HG02623 (cell line): ENCODE results near the gene ACP1.

ENCODE experiments used
- ATAC-seq: cut with Tn5 transposase; IDR thresholded peaks from one replicate; pipeline ENCODE4 v1.9.1; 2021; ENCODE audit warnings: moderate library complexity; ENCODE audit not compliant: unreplicated experiment

Gene ACP1

GRCh38 chr2:279956-280649, 15.4 kb downstream of the ACP1 start:
- no peak for ATAC-seq

GRCh38 chr2:280650-281110, 15.9 kb downstream of the ACP1 start:
- ATAC-seq, result no peak

GRCh38 chr2:281381-281780, 16.6 kb downstream of the ACP1 start:
- no peak for ATAC-seq

- no peak for ATAC-seq
These were observed 17.9 kb downstream of the ACP1 start for GRCh38 chr2:282371-283263.

GRCh38 chr2:283996-284794, 19.4 kb downstream of the ACP1 start:
- ATAC-seq, result no peak

DNA sequence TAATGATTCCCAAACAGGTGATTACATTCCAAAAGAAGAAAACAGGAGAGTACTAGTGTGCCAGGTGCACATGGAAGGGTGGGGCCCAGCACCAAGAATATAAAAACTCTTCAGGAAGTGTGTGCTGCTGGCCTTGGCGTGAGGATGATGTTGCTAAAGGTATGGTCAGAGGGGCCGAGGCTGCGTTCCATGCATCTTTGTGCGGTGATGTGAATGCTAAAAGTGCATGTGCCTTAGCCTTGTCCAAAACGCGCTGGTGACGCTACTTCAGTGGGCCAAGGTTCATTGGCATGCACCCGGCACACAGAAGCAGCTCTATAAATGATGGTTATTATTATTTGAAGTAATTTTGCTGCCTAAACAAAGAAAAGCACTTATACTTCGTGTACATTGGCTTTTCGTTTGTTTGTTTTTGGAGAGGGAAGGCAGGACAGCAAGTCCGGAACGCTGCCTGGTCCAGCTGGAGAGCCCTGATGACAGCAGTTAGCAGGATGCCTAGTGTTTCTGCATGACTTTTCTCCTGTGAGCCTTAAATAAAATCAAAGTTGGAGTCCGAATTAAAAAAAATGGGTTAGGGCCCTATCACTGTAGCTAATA, 20.2 kb downstream of the ACP1 start:
- no peak for ATAC-seq

DNA sequence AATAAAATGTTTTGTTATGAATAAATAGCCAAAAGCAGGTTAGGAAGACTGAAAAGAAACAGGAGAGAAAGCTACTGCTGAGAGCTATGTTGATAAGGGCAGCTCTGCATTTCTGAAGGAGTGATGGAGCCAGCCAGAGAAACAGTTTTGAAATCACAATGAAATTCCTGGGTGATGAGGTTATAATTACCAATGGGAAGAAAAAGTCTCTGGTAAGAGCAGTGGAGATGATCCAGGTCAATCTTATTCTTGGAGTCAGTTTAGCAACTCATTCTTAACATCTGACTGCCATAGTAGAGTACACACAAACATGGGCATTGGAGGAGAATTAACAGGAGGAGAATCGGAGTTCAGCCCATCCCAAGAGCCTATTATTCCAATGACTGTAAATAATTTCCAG, 20.8 kb downstream of the ACP1 start:
- no peak for ATAC-seq

GRCh38 chr2:286035-286434, 21.3 kb downstream of the ACP1 start:
- ATAC-seq, result no peak

GRCh38 chr2:286774-287392, 22.1 kb downstream of the ACP1 start:
- ATAC-seq, result no peak

- no peak for ATAC-seq
These were observed 22.7 kb downstream of the ACP1 start for GRCh38 chr2:287471-287885.

DNA sequence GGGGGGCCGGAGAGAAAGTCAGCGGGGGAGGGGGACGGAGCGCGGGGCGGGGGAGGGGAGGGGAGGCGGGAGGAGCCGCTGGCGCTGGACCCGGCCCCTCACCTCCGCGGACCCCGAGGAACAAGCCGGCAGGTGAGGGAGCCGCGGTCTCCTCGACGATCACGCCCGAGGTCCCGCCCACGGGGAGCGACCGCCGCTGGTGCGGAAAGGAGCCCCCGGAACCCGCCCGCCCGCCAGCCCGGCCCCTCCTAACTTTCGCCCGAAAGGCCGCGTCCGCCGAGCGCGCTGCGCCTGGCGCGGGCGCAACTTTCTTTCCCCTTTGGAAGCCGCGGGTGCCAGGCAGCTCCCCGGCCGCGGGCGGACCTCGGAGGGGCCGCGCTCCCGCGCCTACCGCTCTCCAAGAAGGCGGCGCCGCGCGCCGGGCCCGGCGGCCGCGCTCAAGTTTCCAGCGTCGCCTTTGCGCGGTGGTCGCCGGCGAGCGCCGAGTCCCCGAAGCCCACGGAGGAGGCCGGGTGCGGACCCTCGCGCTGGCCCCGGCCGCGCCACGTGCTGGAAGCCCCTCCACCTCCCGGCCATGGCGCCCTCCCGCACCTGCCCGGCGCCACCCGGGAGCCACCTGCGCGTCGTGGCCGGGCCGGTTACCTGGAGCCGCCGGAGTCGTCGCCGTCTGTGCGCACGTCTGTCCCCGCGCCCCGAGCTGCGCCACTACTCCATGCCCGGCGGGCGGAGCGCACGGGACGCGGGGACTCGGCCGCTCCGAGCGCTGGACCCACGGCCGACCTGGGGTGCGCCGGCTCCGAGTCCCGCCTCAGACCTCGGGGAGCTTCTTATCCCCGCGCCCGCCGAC, 23.4 kb downstream of the ACP1 start, which contains the start of gene ALKAL2:
TSS of gene ALKAL2 (minus strand) at position 181 of the 847 bp plus-strand sequence. CDS start 256 bp downstream, outside the sequence.
- ATAC-seq, result no peak

DNA sequence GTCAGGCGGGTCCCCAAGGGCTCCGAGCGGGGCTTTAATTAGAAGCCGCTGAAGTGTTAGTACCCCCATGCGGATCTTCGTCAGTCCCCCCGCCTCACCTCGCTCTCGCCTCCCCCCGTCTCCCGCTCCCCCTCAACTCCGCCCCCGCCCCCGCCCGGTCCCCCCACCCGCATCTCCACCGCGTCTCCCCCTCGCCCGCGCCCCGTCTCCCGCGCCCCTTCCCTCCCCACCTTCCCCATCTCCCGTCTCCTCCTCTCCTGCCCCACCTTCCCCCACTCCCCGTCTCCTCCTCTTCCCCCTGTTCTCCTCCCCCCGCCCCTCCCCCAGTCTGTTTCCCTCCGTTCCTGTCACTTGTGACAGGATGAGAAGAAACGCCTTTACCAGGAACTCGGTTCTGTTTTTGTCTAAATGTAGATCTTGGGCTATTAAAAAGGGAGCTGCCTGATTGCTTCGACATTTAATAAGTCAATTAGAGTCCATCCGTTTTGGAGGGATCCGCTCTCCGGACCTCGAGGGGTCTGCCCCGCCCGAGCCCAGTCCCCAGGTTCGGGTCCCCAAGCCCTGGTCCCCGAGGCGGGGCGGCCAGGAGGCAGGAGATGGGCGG, 24.1 kb downstream of the ACP1 start:
- ATAC-seq, result no peak

- ATAC-seq, result no peak
These were observed 24.8 kb downstream of the ACP1 start for GRCh38 chr2:289362-290089.

GRCh38 chr2:290090-290722, 25.5 kb downstream of the ACP1 start:
- no peak for ATAC-seq

GRCh38 chr2:295090-295489, 30.3 kb downstream of the ACP1 start:
- ATAC-seq, result no peak

DNA sequence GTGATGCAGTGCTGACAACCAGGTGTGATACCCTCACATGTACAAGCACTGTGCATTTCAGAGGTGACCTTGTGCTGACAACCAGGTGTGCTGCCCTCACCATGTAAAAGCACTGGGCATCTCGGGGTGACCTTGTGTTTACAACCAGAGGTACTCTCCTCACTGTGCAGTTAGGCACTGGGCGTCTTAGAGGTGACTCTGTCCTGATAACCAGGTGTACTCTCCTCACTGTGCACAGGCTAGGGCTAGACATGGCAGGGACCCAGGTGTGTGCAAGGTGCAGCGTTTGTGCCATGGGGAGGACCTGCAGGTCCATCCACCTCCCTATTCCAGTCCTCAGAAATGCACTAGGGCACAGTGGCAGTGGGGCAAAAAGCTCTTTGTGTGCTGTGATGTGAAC, 31.6 kb downstream of the ACP1 start:
- no peak for ATAC-seq

- ATAC-seq, result no peak
These were observed 40.6 kb downstream of the ACP1 start for GRCh38 chr2:305366-305765.
